Measurements from ENCODE around the gene THSD4.
"Not testable (repeated sequence)": the region's sequence is repeated elsewhere in the genome, so short reads cannot be mapped to it uniquely, and the experiment has no call there.

The THSD4 gene

GRCh38 chr15:71709808-71710418, 594.6 kb downstream of the THSD4 start:
- DNase-seq, result no peak

DNA sequence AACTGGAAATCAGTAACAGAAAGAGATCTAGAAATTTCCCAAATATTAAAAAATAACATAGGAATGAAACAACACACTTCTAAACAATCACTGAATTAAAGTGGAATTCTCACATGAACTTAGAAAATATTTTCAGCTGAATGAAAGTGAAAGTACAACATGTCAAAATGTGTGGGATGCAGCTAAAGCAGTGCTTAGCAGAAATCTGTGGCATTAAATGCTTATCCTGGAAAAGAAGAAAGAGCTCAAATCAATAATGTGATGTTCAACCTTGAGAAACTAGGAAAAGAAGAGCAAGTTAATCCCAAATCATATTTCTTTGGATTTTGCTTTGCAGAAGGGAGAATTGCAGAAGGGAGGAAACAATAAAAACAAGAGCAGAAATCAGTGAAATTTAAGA, 596.9 kb downstream of the THSD4 start:
- DNase-seq, result no peak

- DNase-seq, result no peak
These were observed 598.0 kb downstream of the THSD4 start for GRCh38 chr15:71713191-71713809.

DNA sequence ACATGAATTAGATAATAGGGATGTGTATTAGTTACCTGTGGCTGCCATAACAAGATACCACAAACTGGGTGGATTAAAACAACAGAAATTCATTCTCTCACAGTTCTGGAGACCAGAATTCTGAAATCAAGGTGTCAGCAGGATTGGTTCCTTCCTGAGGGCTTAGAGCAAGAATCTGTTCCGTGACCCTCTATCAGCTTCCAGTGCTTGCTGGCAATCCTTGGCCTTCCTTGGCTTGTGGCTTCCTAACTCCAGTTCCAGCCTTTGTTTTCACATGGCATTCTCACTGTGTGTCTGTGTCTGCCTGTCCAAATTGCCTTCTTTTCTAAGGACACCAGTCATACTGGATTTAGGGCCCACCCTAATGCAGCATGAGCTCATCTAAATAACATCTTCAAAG, 600.6 kb downstream of the THSD4 start:
- DNase-seq, result no peak

- no peak for DNase-seq
These were observed 601.7 kb downstream of the THSD4 start for GRCh38 chr15:71716990-71717389.

DNA sequence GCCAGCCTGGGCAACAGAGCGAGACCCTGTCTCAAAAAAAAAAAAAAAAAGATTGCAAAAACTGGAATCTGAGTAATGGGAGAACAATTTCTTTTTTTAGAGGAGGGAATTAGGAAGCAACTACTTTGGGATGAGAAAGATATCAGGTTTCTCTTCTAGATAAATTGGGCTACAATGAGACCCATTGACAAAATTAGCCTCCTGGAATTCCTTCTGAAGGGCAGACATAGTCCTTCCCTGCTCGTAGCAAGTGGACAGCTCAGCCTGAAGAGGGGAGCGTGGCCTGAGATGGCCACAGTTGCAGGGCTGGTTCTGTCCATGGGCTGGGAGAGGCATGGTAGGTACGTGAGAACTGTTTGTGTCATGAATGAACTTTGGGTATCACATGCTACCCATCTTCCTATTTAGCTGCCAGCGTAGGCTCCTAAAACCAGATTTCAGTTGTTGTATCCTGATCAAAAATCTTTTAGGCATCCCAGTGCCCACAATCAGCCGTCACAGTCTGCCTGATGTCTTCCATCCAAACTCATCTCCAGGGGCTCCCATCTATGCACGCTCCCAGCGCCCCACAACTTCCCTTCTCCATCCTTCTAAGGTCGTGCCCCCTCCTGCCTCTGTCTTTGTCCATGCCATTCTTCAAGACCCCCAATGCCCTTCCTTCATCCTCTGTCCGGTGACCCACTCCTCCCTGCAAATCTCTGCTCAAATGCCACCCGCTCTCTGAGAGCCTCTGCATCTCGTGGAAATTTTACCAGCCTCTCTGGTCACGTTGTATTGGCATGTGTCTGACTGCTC, 603.0 kb downstream of the THSD4 start:
- DNase-seq, result no peak

DNA sequence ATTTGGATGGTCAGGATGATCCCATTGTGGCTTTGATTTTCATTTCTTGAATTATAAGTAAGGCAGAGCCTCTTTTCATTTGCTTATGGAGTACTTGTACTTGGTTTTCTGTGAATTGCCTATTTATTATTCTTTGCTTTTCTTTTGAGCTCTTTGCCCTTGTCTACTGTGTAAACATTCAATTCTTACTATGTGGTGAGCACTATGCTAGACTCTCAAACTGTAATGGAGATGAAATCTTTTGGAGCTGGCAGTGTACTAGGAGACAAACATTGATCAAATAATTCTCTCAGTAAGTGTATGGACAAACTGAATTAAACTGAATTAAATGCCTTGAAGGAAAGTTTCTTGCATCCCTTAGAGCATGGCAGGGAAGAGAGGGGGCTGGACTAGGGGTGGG, 608.1 kb downstream of the THSD4 start:
- DNase-seq, result no peak

- not testable (repeated sequence) for DNase-seq
These were observed 610.1 kb downstream of the THSD4 start for GRCh38 chr15:71725207-71725955.

DNA sequence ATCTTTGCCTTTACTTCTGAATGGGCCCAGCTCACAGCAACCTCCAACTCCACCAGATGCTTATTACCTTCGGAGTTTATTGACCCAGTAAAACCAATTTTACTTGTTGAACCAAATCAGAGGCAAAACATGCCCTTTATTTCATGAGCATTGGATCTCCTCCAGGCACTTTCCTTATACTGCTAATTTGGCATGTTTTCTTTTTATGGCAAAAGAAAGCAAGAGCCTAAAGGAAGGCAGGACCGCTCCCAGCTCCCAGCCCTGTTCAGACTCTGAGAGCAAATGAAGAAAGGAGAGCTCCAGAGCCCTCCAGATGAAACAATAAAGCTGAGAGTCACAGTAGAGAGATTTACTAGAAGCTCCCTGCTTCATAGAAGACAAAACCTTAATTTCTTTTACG, 613.6 kb downstream of the THSD4 start:
- no peak for DNase-seq

DNA sequence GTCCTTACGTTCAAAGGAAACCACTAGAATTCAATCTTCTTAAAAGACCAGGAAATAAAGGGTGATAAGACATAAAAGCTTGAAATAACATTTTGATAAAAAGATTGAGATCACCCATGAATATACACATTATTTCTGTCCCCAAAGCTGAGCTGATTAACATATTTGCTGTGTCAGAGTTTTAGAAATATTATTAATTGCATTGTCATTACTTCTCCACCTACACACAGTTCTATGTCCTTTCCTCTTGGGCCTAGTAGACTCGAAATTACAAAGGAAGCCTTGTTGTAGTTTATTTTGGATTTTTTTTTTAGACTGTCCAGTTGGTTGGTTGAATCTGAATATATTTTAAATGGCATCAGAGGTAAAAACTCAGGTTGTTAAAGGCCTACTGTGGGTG, 614.0 kb downstream of the THSD4 start:
- no peak for DNase-seq

DNA sequence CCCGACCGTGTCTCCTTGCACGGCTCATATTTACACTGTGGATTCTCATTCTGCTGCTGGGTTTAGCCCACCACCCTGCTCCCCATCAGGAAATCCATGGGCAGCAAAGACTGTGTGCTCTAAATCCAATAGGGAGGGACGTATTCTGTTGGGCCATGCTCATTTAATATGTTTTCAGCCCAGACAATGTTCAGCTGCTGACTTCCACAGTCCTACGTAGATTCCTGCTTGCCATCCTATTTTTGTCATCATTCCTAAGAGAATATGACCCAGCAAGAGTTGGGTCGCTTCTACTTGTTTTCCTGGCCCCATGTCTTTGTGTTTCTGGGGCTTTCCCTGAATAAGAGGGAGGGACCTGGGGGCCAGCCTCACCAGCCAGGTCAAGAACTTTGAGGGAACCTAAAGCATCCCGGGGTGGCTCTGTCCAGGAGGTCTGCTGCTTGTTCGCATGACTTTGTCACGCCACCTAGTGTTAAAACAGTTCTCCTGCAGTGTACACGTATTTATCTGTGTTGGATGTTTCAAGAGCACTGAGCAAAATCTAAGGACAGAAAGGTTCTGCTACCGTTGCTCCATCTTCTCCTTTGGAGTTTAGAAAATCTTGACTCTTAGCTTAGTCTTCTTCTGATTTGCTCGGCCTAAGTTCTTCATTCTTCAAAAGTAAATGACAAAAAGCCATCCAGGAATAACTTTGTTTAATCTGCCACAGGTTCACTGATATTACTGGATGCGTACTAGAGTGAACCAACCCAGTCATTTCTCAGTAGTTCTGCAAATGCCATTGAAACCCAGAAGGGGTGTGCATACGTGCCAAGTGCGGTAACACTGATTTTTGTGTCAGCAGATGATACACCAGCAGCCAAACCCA, 615.2 kb downstream of the THSD4 start:
- DNase-seq, result peak; percentile 9 to 44

GRCh38 chr15:71732636-71733035, 617.4 kb downstream of the THSD4 start:
- no peak for DNase-seq

DNA sequence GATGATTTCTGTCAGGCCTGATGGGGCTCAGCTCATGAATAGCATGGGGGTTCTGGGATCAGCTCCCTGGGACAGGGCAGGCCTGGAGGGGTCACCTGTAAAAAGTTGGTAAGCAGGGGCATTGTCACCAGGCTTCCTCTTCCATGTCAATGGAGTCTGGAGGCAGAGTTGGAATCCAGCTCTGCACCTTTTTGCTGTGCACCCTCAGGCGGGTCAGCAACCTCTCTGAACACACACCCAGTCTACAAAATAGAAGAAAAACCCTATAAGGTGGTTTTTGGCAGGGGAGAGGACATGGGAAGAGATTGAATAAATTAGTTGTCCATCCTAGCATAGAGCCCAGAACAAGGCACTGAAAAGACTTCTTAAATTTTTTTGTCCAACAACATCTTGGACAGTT, 617.9 kb downstream of the THSD4 start:
- no peak for DNase-seq

- no peak for DNase-seq
These were observed 619.6 kb downstream of the THSD4 start for GRCh38 chr15:71734709-71735384.

- no peak for DNase-seq
These were observed 620.1 kb downstream of the THSD4 start for GRCh38 chr15:71735385-71735757.

GRCh38 chr15:71736286-71736947, 621.1 kb downstream of the THSD4 start:
- DNase-seq, result no peak

GRCh38 chr15:71737761-71738160, 622.5 kb downstream of the THSD4 start:
- DNase-seq, result no peak

DNA sequence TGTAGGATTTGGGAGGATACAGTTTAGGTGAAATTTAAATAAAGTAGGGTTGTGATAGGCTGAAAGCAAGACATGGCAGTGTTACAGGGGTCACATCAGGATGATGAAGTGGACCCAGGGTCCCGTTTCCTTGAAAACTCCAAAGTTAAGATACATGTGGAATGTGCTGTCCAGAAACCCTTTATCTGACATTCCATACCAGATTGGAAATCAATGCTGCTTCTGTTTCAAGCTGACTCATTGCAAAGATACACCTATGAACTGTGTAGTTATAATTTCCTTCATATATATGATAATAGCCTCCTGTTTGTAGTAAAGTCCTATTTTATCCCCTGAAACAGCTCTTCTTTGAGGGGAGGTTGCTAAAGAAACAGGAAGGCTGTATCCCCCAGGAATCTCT, 624.1 kb downstream of the THSD4 start:
- DNase-seq, result no peak

DNA sequence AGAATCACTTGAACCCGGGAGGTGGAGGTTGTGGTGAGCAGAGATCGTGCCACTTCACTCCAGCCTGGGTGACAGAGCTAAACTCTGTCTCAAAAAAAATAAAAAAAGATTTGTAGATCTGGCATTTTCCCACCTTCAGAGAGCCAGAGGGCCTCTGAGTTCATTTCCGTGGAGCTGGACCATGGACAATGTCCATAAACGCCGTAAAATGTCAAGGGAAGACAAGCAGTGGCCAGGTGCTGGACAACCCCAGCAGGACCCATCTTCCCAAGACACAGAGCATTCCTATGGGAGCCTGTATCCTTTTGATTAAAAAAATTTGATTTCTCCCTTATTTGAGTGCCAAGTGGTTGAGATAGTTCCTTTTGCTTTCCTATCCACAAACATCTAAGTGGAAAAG, 627.7 kb downstream of the THSD4 start:
- DNase-seq, result no peak

- DNase-seq, result peak; percentile 10 to 34
These were observed 628.7 kb downstream of the THSD4 start for GRCh38 chr15:71743861-71744382.

DNA sequence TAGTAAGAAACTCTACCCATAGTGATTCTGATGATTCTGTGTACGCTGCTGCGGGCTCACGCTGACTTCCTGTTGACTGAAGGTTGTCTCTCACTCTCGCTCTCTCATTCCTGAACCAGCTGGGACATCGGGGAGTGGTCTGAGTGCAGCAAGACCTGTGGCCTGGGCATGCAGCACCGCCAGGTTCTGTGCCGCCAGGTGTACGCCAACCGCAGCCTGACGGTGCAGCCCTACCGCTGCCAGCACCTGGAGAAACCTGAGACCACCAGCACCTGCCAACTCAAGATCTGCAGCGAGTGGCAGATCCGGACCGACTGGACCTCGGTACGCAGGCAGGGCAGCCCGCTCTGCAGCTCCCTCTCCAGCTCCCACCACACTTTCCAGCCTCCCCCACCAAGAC, 631.4 kb downstream of the THSD4 start:
- no peak for DNase-seq
